ENCODE measurements around the gene GRID1. TPM values are rescaled to one million over a fixed set of nuclear protein-coding genes. Genes with fewer than 3 reads are reported as not detected.

The GRID1 gene
- total RNA-seq, 2 donors from 2014 or later = 0.27 to 0.85 TPM

GRCh38 chr10:85764108-85764507 is 602.5 kb downstream of the GRID1 start:
- DNase-seq (ENCODE audit: low spot score) = no peak
- no peak for ATAC-seq (ENCODE audit: insufficient number of reproducible peaks, low FRiP score, low read depth)
- no peaks in the 10 kb centered on the region for H3K27me3 ChIP-seq (replicated peaks; ENCODE audit: insufficient read depth)
- H3K27ac ChIP-seq = no peak overlapping the region
- TF ChIP-seq CTCF (IDR thresholded peaks at IDR 0.05) = no peak
- H3K36me3 ChIP-seq = no peaks in the 10 kb centered on the region
- no peaks in the 10 kb centered on the region for H3K4me1 ChIP-seq (ENCODE audit: control insufficient read depth in 1 of 2, low read depth in 2 of 2)
- no peaks in the 10 kb centered on the region for H3K9me3 ChIP-seq
- H3K4me3 ChIP-seq = no peak overlapping the region

GRCh38 chr10:85761906-85762445 is 604.6 kb downstream of the GRID1 start:
- no peak for ATAC-seq (ENCODE audit: insufficient number of reproducible peaks, low FRiP score, low read depth)

GRCh38 chr10:85741626-85742300 is 624.8 kb downstream of the GRID1 start:
- TF ChIP-seq CTCF (IDR thresholded peaks at IDR 0.05) = no peak
- no peak overlapping the region for H3K4me3 ChIP-seq
- H3K9me3 ChIP-seq = no peaks in the 10 kb centered on the region
- ATAC-seq (ENCODE audit: insufficient number of reproducible peaks, low FRiP score, low read depth) (no peak), DNase-seq (ENCODE audit: low spot score) (no peak)
- no peak overlapping the region for H3K27ac ChIP-seq
- no peaks in the 10 kb centered on the region for H3K4me1 ChIP-seq (ENCODE audit: control insufficient read depth in 1 of 2, low read depth in 2 of 2)
- no peaks in the 10 kb centered on the region for H3K27me3 ChIP-seq (replicated peaks; ENCODE audit: insufficient read depth)
- no peaks in the 10 kb centered on the region for H3K36me3 ChIP-seq

More at GRCh38 chr10:85761906-85762445, 604.6 kb downstream of the GRID1 start:
- no peak overlapping the region for H3K27ac ChIP-seq
- no peaks in the 10 kb centered on the region for H3K9me3 ChIP-seq
- TF ChIP-seq CTCF (IDR thresholded peaks at IDR 0.05) = no peak
- H3K4me1 ChIP-seq (ENCODE audit: control insufficient read depth in 1 of 2, low read depth in 2 of 2) = no peaks in the 10 kb centered on the region
- no peaks in the 10 kb centered on the region for H3K36me3 ChIP-seq
- no peak for DNase-seq (ENCODE audit: low spot score)
- H3K4me3 ChIP-seq = no peak overlapping the region
- no peaks in the 10 kb centered on the region for H3K27me3 ChIP-seq (replicated peaks; ENCODE audit: insufficient read depth)

GRCh38 chr10:85735997-85736396 is 630.6 kb downstream of the GRID1 start:
- Histone ChIP-seq H3K27ac (no peak overlapping the region), H3K4me3 (no peak overlapping the region), H3K4me1 (ENCODE audit: control insufficient read depth in 1 of 2, low read depth in 2 of 2) (no peaks in the 10 kb centered on the region), H3K27me3 (replicated peaks; ENCODE audit: insufficient read depth) (no peaks in the 10 kb centered on the region), H3K9me3 (no peaks in the 10 kb centered on the region), H3K36me3 (no peaks in the 10 kb centered on the region)
- no peak for TF ChIP-seq CTCF (IDR thresholded peaks at IDR 0.05)
- ATAC-seq (ENCODE audit: insufficient number of reproducible peaks, low FRiP score, low read depth) = no peak
- no peak for DNase-seq (ENCODE audit: low spot score)

- H3K9me3 ChIP-seq = no peaks in the 10 kb centered on the region
- H3K36me3 ChIP-seq = no peaks in the 10 kb centered on the region
- no peaks in the 10 kb centered on the region for H3K4me1 ChIP-seq (ENCODE audit: control insufficient read depth in 1 of 2, low read depth in 2 of 2)
- no peak overlapping the region for H3K27ac ChIP-seq
- H3K27me3 ChIP-seq (replicated peaks; ENCODE audit: insufficient read depth) = no peaks in the 10 kb centered on the region
- H3K4me3 ChIP-seq = no peak overlapping the region
- no peak for ATAC-seq (ENCODE audit: insufficient number of reproducible peaks, low FRiP score, low read depth)
- no peak for TF ChIP-seq CTCF (IDR thresholded peaks at IDR 0.05)
- no peak for DNase-seq (ENCODE audit: low spot score)
These were observed 631.8 kb downstream of the GRID1 start for GRCh38 chr10:85734791-85735190.
